Esophagus muscularis mucosa (tissue), 4 donors: ENCODE measurements around the gene COL11A2. TPM values are rescaled to one million over a fixed set of nuclear protein-coding genes. Genes with fewer than 3 reads are reported as not detected.
A peak's percentile ranks its signal among the peaks of the same experiment; 100 is the strongest.

Source experiments
- DNase-seq: peaks from one replicate; pipeline ENCODE4 v3.0.0-alpha.2; 2017; ENCODE audit errors: extremely low spot score
- H3K27ac ChIP-seq, 4 donors: fragments of 200-600 bp; sonication (generic); replicated peaks in 1 of 4; 1 replicate in 3 of 4; 2 replicates in 1 of 4; pipeline ENCODE4 v1.5.1; 2016 to 2019; ENCODE audit warnings: mild to moderate bottlenecking in 1 of 4
- H3K27me3 ChIP-seq, 4 donors: fragments of 200-600 bp; sonication (generic); one replicate each; pipeline versions ENCODE4 v1.5.1 to v1.6.0; 2016 to 2019
- H3K36me3 ChIP-seq, 4 donors: fragments of 200-600 bp; sonication (generic); one replicate each; pipeline ENCODE4 v1.5.1; 2016 to 2019
- H3K4me1 ChIP-seq, 4 donors: fragments of 200-600 bp; sonication (generic); one replicate each; pipeline ENCODE4 v1.5.1; 2016 to 2019
- H3K4me3 ChIP-seq, 4 donors: fragments of 200-600 bp; sonication (generic); 1 replicate in 2 of 4; 2 replicates in 2 of 4; pipeline ENCODE4 v1.5.1; 2016 to 2019; ENCODE audit warnings: mild to moderate bottlenecking in 4 of 4, moderate library complexity in 1 of 4
- H3K9me3 ChIP-seq, 4 donors: fragments of 200-600 bp; sonication (generic); 1 replicate in 3 of 4; 2 replicates in 1 of 4; pipeline ENCODE4 v1.5.1; 2016 to 2019
- CTCF ChIP-seq, 3 experiments: fragments of 200-600 bp in 2 of 3; fragments of 450-650 bp in 1 of 3; sonication (generic) in 2 of 3; IDR thresholded peaks; one replicate each; pipeline ENCODE4 v1.5.1; 2017 to 2019; ENCODE audit warnings: antibody characterized with exemption in 3 of 3, mild to moderate bottlenecking in 2 of 3, moderate library complexity in 1 of 3
- EP300 ChIP-seq: sonication (generic); formaldehyde crosslinking; IDR thresholded peaks from one replicate; pipeline ENCODE4 v1.6.1; 2017; ENCODE audit warnings: antibody characterized with exemption
- POLR2A ChIP-seq: fragments of 450-650 bp; IDR thresholded peaks from one replicate; pipeline ENCODE4 v1.6.1; 2017; ENCODE audit warnings: antibody characterized with exemption, moderate library complexity, mild to moderate bottlenecking, low read depth
- POLR2AphosphoS5 ChIP-seq, 2 donors: sonication (generic); formaldehyde crosslinking; IDR thresholded peaks; one replicate each; pipeline ENCODE4 v1.6.1; 2017; ENCODE audit warnings: antibody characterized with exemption in 2 of 2
- WGBS: methylation state at CpG from one replicate; pipeline ENCODE4 v1.1.5; 2018; 5-methylcytosine and 5-hydroxymethylcytosine counted together
- intact Hi-C: fragments of 100-400 bp; cut with DNase I; formaldehyde crosslinking; loops from one replicate; pipeline ENCODE4 v1.15.1; 2023
- total RNA-seq, 4 donors: library from RNA; depleted of rRNA; stranded (reverse); fragments of >200 nt; gene quantifications; one replicate each; pipeline versions ENCODE4 v1.1.0 to v1.2.1, GENCODE V29; 2016

The COL11A2 gene
- total RNA-seq, 4 donors from 2014 or later = 0.17 to 1.1 (median 0.19) TPM; not detected in 1

- intact Hi-C loops = no loop called here
- Histone ChIP-seq H3K27ac (no peak overlapping the region), H3K4me3 (no peak overlapping the region), H3K27me3 (peaks cover 0 to 14% (median under 1%) of the 10 kb centered on the region in 4 donors), H3K4me1 (no peaks in the 10 kb centered on the region), H3K36me3 (no peaks in the 10 kb centered on the region), H3K9me3 (peaks cover 0 to 4% (median 0%) of the 10 kb centered on the region in 4 donors)
- DNase-seq = no peak
- TF ChIP-seq POLR2AphosphoS5 (IDR thresholded peaks at IDR 0.05) = no peak
- no peak for TF ChIP-seq POLR2A
- no peak for TF ChIP-seq CTCF (IDR thresholded peaks at IDR 0.05)
- no peak for TF ChIP-seq EP300
- WGBS = 76% methylated on average over 6 of the region's 6 CpGs
These were observed 69.1 kb downstream of the COL11A2 start for GRCh38 chr6:33123181-33123580.

GRCh38 chr6:33120001-33120400 is 72.3 kb downstream of the COL11A2 start:
- Histone ChIP-seq H3K9me3 (peaks cover 0 to 4% (median 0%) of the 10 kb centered on the region in 4 donors), H3K4me1 (peaks cover 0 to 12% (median 7%) of the 10 kb centered on the region in 4 donors), H3K36me3 (no peaks in the 10 kb centered on the region), H3K27ac (no peak overlapping the region), H3K4me3 (no peak overlapping the region), H3K27me3 (peaks cover 0 to 34% (median 25%) of the 10 kb centered on the region in 4 donors)
- DNase-seq = no peak
- intact Hi-C loops = no loop called here
- TF ChIP-seq EP300 (no peak), POLR2AphosphoS5 (IDR thresholded peaks at IDR 0.05) (no peak), POLR2A (no peak), CTCF (IDR thresholded peaks at IDR 0.05) (no peak)
- 67% methylated on average over 3 of the region's 3 CpGs for WGBS

- 0% methylated on average over 3 of the region's 3 CpGs for WGBS
- Histone ChIP-seq H3K9me3 (peaks cover 0 to under 1% (median 0%) of the 10 kb centered on the region in 4 donors), H3K27ac (no peak overlapping the region), H3K36me3 (no peaks in the 10 kb centered on the region), H3K4me3 (no peak overlapping the region), H3K27me3 (peaks cover 0 to 47% (median 25%) of the 10 kb centered on the region in 4 donors), H3K4me1 (peaks cover 0 to 12% (median 7%) of the 10 kb centered on the region in 4 donors)
- intact Hi-C loops = loop anchor here (5.0 kb wide), 1 partner anchor 129 kb away; no protein-coding TSS in a partner anchor
- TF ChIP-seq EP300 (no peak), CTCF (IDR thresholded peaks at IDR 0.05) (peak; percentile 83 to 85 (median 85))
- no peak for DNase-seq
These were observed 73.6 kb downstream of the COL11A2 start for GRCh38 chr6:33118525-33119123.

- TF ChIP-seq EP300 = no peak
- no peak for TF ChIP-seq POLR2AphosphoS5 (IDR thresholded peaks at IDR 0.05)
- TF ChIP-seq POLR2A = no peak
- TF ChIP-seq CTCF (IDR thresholded peaks at IDR 0.05) = no peak
- Histone ChIP-seq H3K27ac (no peak overlapping the region), H3K4me3 (no peak overlapping the region), H3K36me3 (no peaks in the 10 kb centered on the region), H3K9me3 (no peaks in the 10 kb centered on the region), H3K27me3 (peaks cover 0 to 55% (median 26%) of the 10 kb centered on the region in 4 donors), H3K4me1 (peaks cover 0 to 12% (median 7%) of the 10 kb centered on the region in 4 donors)
- no peak for DNase-seq
- intact Hi-C loops = loop anchor here (5.0 kb wide), 1 partner anchor 129 kb away; no protein-coding TSS in a partner anchor
- 15% methylated on average over 9 of the region's 9 CpGs for WGBS
These were observed 74.4 kb downstream of the COL11A2 start for GRCh38 chr6:33117811-33118277.
